IMR-90 (cell line): ENCODE data around the gene MCTP1. TPM values are rescaled to one million over a fixed set of nuclear protein-coding genes. Genes with fewer than 3 reads are reported as not detected.

Source experiments
- ATAC-seq: fragments of 200-7000 bp; cut with Tn5 transposase; 2 replicates; pipeline ENCODE4 v1.9.1; 2020; ENCODE audit warnings: low read depth, mild to moderate bottlenecking, moderate library complexity
- BruUV-seq: library from RNA; stranded (reverse); fragments of 400-500 nt; replicated peaks from 2 replicates; lab custom pipeline; 2021; lab: Mats Ljungman, UMichigan
- CTCF ChIA-PET: fragments of 300-600 bp; formaldehyde crosslinking; extraction: SDS; loops from one replicate; lab custom pipeline; 2021; ENCODE audit warnings: antibody characterized with exemption; lab: Yijun Ruan, JAX
- POLR2A ChIA-PET: fragments of 300-600 bp; sonication (Branson Sonifier 250); formaldehyde crosslinking; loops from one replicate; lab custom pipeline; 2022; ENCODE audit warnings: antibody characterized with exemption; ENCODE audit not compliant: unreplicated experiment; lab: Charles Lee
- DNase-seq: peaks from one replicate; pipeline ENCODE4 v3.0.0; 2013
- H2AFZ ChIP-seq: replicated peaks from 2 replicates; pipeline ENCODE3; 2013; ENCODE audit warnings: low read length, mild to moderate bottlenecking; ENCODE audit not compliant: poor library complexity
- H2AK5ac ChIP-seq: 2 replicates; pipeline ENCODE4 v1.6.1; 2013; ENCODE audit warnings: low read depth, low read length, inconsistent platforms
- H2AK9ac ChIP-seq: replicated peaks from 2 replicates; pipeline ENCODE3; 2013; ENCODE audit warnings: mild to moderate bottlenecking, low read depth, low read length, moderate library complexity; ENCODE audit not compliant: poor library complexity
- H2BK120ac ChIP-seq: 2 replicates; pipeline ENCODE4 v1.6.1; 2013; ENCODE audit warnings: low read depth, low read length, inconsistent platforms
- H2BK15ac ChIP-seq: 3 replicates; pipeline ENCODE4 v1.6.1; 2013; ENCODE audit warnings: low read depth, low read length, inconsistent platforms
- H2BK20ac ChIP-seq: 2 replicates; pipeline ENCODE4 v1.6.1; 2013; ENCODE audit warnings: low read depth, mild to moderate bottlenecking, inconsistent platforms, low read length, moderate library complexity
- H2BK5ac ChIP-seq: 2 replicates; pipeline ENCODE4 v1.6.1; 2013; ENCODE audit warnings: mild to moderate bottlenecking, low read depth, low read length, inconsistent platforms; ENCODE audit not compliant: poor library complexity, severe bottlenecking
- H3K14ac ChIP-seq: replicated peaks from 2 replicates; pipeline ENCODE4 v1.6.1; 2013; ENCODE audit warnings: low read depth, low read length, inconsistent platforms
- H3K18ac ChIP-seq: 2 replicates; pipeline ENCODE4 v1.6.1; 2013; ENCODE audit warnings: low read depth, low read length, control low read depth
- H3K23ac ChIP-seq: 2 replicates; pipeline ENCODE4 v1.6.1; 2013; ENCODE audit warnings: low read depth, low read length, inconsistent platforms
- H3K27ac ChIP-seq: 2 replicates; pipeline ENCODE4 v1.5.1; 2013; ENCODE audit warnings: mild to moderate bottlenecking, control low read depth, low read length; ENCODE audit not compliant: insufficient read depth
- H3K27me3 ChIP-seq: 2 replicates; pipeline ENCODE4 v1.6.1; 2013; ENCODE audit warnings: low read length; ENCODE audit not compliant: control insufficient read depth, insufficient read depth
- H3K36me3 ChIP-seq: 2 replicates; pipeline ENCODE4 v1.6.1; 2013; ENCODE audit warnings: low read length, mixed read lengths; ENCODE audit not compliant: control insufficient read depth, insufficient read depth
- H3K4ac ChIP-seq: 2 replicates; pipeline ENCODE4 v1.6.1; 2013; ENCODE audit warnings: low read depth, low read length, inconsistent platforms
- H3K4me1 ChIP-seq: 2 replicates; pipeline ENCODE4 v1.6.1; 2013; ENCODE audit warnings: low read length, mixed read lengths; ENCODE audit not compliant: control insufficient read depth, insufficient read depth
- H3K4me2 ChIP-seq: 2 replicates; pipeline ENCODE4 v1.6.1; 2013; ENCODE audit warnings: low read depth, mild to moderate bottlenecking, control low read depth, low read length, moderate library complexity
- H3K4me3 ChIP-seq: 2 replicates; pipeline ENCODE4 v1.5.1; 2013; ENCODE audit warnings: low read depth, mild to moderate bottlenecking, control low read depth, low read length, moderate library complexity; ENCODE audit not compliant: insufficient read depth
- H3K56ac ChIP-seq: 2 replicates; pipeline ENCODE4 v1.6.1; 2013; ENCODE audit warnings: low read length, inconsistent platforms; ENCODE audit not compliant: insufficient read depth; ENCODE audit errors: extremely low read depth
- H3K79me1 ChIP-seq, 2 experiments: 2 replicates each; pipeline ENCODE4 v1.6.1; 2013; ENCODE audit warnings: low read length in 2 of 2, inconsistent platforms in 1 of 2, low read depth in 1 of 2
- H3K9ac ChIP-seq: 2 replicates; pipeline ENCODE4 v1.6.1; 2013; ENCODE audit warnings: low read depth, low read length, control low read depth
- H3K9me1 ChIP-seq: 2 replicates; pipeline ENCODE4 v1.6.1; 2013; ENCODE audit warnings: low read length, inconsistent platforms; ENCODE audit not compliant: insufficient read depth
- H3K9me3 ChIP-seq: 2 replicates; pipeline ENCODE4 v1.6.1; 2013; ENCODE audit warnings: low read length; ENCODE audit not compliant: control insufficient read depth, insufficient read depth
- H4K20me1 ChIP-seq: 2 replicates; pipeline ENCODE4 v1.6.1; 2013; ENCODE audit warnings: low read length, inconsistent platforms; ENCODE audit not compliant: insufficient read depth
- H4K5ac ChIP-seq: 2 replicates; pipeline ENCODE4 v1.6.1; 2013; ENCODE audit warnings: mild to moderate bottlenecking, low read depth, low read length, control low read depth
- H4K8ac ChIP-seq, 2 experiments: 2 replicates each; pipeline ENCODE4 v1.6.1; 2013; ENCODE audit warnings: low read depth in 2 of 2, low read length in 2 of 2, control low read depth in 1 of 2, inconsistent platforms in 1 of 2
- H4K91ac ChIP-seq: 2 replicates; pipeline ENCODE4 v1.6.1; 2013; ENCODE audit warnings: low read depth, low read length, inconsistent platforms; ENCODE audit not compliant: insufficient read depth
- MAFK ChIP-seq: IDR thresholded peaks from 2 replicates; pipeline ENCODE4 v1.6.1; 2012; ENCODE audit warnings: low read depth, low read length, improper control_type of control experiment
- WGBS, 2 experiments: methylation state at CpG; one replicate each; pipeline versions ENCODE4 v1.1.5 to v1.1.7; 2013; ENCODE audit warnings: missing lambda C conversion rate in 2 of 2; ENCODE audit not compliant: insufficient read length in 1 of 2; ENCODE audit errors: extremely low coverage in 2 of 2; 5-methylcytosine and 5-hydroxymethylcytosine counted together
- dilution Hi-C: fragments of 300-500 bp; cut with HindIII; formaldehyde crosslinking; loops from one replicate; pipeline ENCODE4 v1.14.3; 2018; ENCODE audit warnings: low sequenced_read_pairs; ENCODE audit not compliant: unreplicated experiment
- in situ Hi-C: fragments of 300-500 bp; cut with MboI; formaldehyde crosslinking; loops from 3 replicates; pipeline ENCODE4 v1.14.3; 2019; ENCODE audit warnings: low sequenced_read_pairs, inconsistent platforms, mixed read lengths
- intact Hi-C: fragments of 100-400 bp; cut with micrococcal nuclease; formaldehyde crosslinking; loops from 2 replicates; pipeline ENCODE4 v1.10.0; 2022
- polyA plus RNA-seq, 3 experiments: library from polyadenylated mRNA; depleted of rRNA; stranded (reverse); fragments of >200 nt; gene quantifications; 2 replicates each; pipeline ENCODE4 v1.2.3, GENCODE V29; 2012; ENCODE audit warnings: low replicate concordance in 1 of 3
- total RNA-seq: library from RNA; depleted of rRNA; stranded (reverse); fragments of >200 nt; gene quantifications from 2 replicates; pipeline ENCODE4 v1.2.3, GENCODE V29; 2012
- TF ChIP-seq, protein P1 (sequence below): conservative IDR thresholded peaks from 2 replicates; pipeline ENCODE4 v1.5.1; 2012; ENCODE audit warnings: mild to moderate bottlenecking, low read depth, low read length, improper control_type of control experiment

The MCTP1 gene
- total and polyA plus RNA-seq, 2 of the 4 experiments (the other 2 are of a cell fraction) = 0.21 TPM; not detected in 1

DNA sequence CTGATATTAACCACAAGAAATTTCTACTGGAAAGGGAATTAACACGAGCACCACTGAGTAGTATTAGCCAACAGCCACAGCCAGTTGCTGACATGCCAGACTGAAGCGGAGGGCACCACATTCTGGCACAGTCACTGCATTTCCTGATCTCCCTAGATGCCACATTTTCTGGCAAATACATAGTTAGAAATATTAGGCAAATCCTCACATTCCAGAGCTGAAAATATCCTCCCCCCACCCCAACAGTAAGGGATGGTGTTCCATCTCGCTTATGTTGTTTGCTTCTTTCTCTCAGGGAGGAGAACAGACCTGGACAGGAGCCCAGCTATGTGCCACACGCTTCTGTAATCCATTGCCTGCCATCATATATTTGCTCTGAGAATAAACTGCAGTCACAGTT is 32.8 kb upstream of the MCTP1 start:
- Histone ChIP-seq H2AK9ac (no peak overlapping the region), H3K9me1 (no peaks in the 10 kb centered on the region), H4K20me1 (no peaks in the 10 kb centered on the region), H3K4me1 (no peaks in the 10 kb centered on the region), H3K4me2 (no peak overlapping the region), H3K4ac (no peak overlapping the region), H4K91ac (no peak overlapping the region), H3K9me3 (no peaks in the 10 kb centered on the region), H3K27ac (no peak overlapping the region), H4K5ac (no peak overlapping the region), H3K9ac (no peak overlapping the region), H3K27me3 (no peaks in the 10 kb centered on the region), H3K36me3 (no peaks in the 10 kb centered on the region), H3K14ac (no peak overlapping the region), H3K56ac (no peak overlapping the region), H2BK120ac (no peak overlapping the region), H2BK15ac (no peak overlapping the region), H2BK20ac (no peak overlapping the region), H3K23ac (no peak overlapping the region), H2AK5ac (no peak overlapping the region), H3K18ac (no peak overlapping the region), H4K8ac (no peak overlapping the region), H2BK5ac (no peak overlapping the region), H2AFZ (no peak overlapping the region), H3K79me1 (no peaks in the 10 kb centered on the region), H3K4me3 (no peak overlapping the region)
- TF ChIP-seq, protein P1, sequence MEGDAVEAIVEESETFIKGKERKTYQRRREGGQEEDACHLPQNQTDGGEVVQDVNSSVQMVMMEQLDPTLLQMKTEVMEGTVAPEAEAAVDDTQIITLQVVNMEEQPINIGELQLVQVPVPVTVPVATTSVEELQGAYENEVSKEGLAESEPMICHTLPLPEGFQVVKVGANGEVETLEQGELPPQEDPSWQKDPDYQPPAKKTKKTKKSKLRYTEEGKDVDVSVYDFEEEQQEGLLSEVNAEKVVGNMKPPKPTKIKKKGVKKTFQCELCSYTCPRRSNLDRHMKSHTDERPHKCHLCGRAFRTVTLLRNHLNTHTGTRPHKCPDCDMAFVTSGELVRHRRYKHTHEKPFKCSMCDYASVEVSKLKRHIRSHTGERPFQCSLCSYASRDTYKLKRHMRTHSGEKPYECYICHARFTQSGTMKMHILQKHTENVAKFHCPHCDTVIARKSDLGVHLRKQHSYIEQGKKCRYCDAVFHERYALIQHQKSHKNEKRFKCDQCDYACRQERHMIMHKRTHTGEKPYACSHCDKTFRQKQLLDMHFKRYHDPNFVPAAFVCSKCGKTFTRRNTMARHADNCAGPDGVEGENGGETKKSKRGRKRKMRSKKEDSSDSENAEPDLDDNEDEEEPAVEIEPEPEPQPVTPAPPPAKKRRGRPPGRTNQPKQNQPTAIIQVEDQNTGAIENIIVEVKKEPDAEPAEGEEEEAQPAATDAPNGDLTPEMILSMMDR = no peak
- TF ChIP-seq MAFK = no peak
- dilution Hi-C loops = no loop called here
- DNase-seq (no peak), ATAC-seq (no peak)
- in situ Hi-C loops = no loop called here
- WGBS, 2 experiments = 17% methylated on average over 1 of the region's 4 CpGs; no CpG with 5 or more reads in 1 of the 2 experiments
- ChIA-PET POLR2A (no interaction called here), CTCF (no interaction called here)
- intact Hi-C loops = no loop called here
- no TSS peak for BruUV-seq
